ENCODE results near the gene TBXAS1. TPM values are rescaled to one million over a fixed set of nuclear protein-coding genes. Genes with fewer than 3 reads are reported as not detected.

The TBXAS1 gene
- polyA plus RNA-seq, 2 of the 4 experiments (the other 2 are of a cell fraction): 8.8 to 11.6 TPM

- ChIA-PET POLR2A (no interaction called here), CTCF (interaction anchor here (2.6 kb wide), 1 partner anchor 9 kb away, joined by 6 read pairs; no protein-coding TSS in a partner anchor)
- H3K4me2 ChIP-seq: no peak overlapping the region
- H3K27ac ChIP-seq: no peak overlapping the region
- 60% methylated on average over 2 of the region's 2 CpGs for WGBS (ENCODE audit: missing lambda C conversion rate)
- ATAC-seq (no peak), FAIRE-seq (no peak), DNase-seq (ENCODE audit: low read depth in 1 of 2, low spot score in 1 of 2) (no peak)
- H3K4me1 ChIP-seq: peaks cover 21% of the 10 kb centered on the region
- H3K4me3 ChIP-seq: no peak overlapping the region
- no peak for TF ChIP-seq JUNB (IDR thresholded peaks at IDR 0.05)
- no peak for TF ChIP-seq NPAS2 (CRISPR knock-in tag; IDR thresholded peaks at IDR 0.05; ENCODE audit: borderline replicate concordance)
- TF ChIP-seq SREBF2 (IDR thresholded peaks at IDR 0.05): no peak
- no peak for TF ChIP-seq RCOR1 (IDR thresholded peaks at IDR 0.05; ENCODE audit: low read depth, low read length)
- TF ChIP-seq BCL3 (IDR thresholded peaks at IDR 0.05): no peak
- no peak for TF ChIP-seq ZC3H11A (IDR thresholded peaks at IDR 0.05)
- no peak for TF ChIP-seq EHMT2 (IDR thresholded peaks at IDR 0.05; ENCODE audit: low read depth)
- TF ChIP-seq FOSL2 (IDR thresholded peaks at IDR 0.05): no peak
- TF ChIP-seq FOSL2 (CRISPR knock-in tag; IDR thresholded peaks at IDR 0.05): no peak
- TF ChIP-seq TFCP2L1 (CRISPR knock-in tag; IDR thresholded peaks at IDR 0.05): no peak
- no peak for TF ChIP-seq EP300 (IDR thresholded peaks at IDR 0.05)
- TF ChIP-seq CBX8 (IDR thresholded peaks at IDR 0.05): no peak
- no peak for TF ChIP-seq ZSCAN20 (CRISPR knock-in tag; IDR thresholded peaks at IDR 0.05)
- no peak for TF ChIP-seq REST (IDR thresholded peaks at IDR 0.05)
- TF ChIP-seq GATA3 (IDR thresholded peaks at IDR 0.05; ENCODE audit: borderline replicate concordance): no peak
- no peak for TF ChIP-seq POLR2A (IDR thresholded peaks at IDR 0.05; ENCODE audit: low read length)
- no peak for TF ChIP-seq KDM5A (IDR thresholded peaks at IDR 0.05)
- TF ChIP-seq NR3C1 (IDR thresholded peaks at IDR 0.05): no peak
- H3K9me3 ChIP-seq: peaks cover 11% of the 10 kb centered on the region; the same call in 1 of the 3 replicates
Measured at GRCh38 chr7:139946533-139946932, 117.5 kb downstream of the TBXAS1 start.

- DNase-seq (ENCODE audit: low read depth in 1 of 2, low spot score in 1 of 2) (no peak), FAIRE-seq (no peak), ATAC-seq (no peak)
- Histone ChIP-seq H3K4me2 (no peak overlapping the region), H3K27ac (no peak overlapping the region), H3K4me3 (no peak overlapping the region), H3K4me1 (peaks cover 21% of the 10 kb centered on the region), H3K9me3 (peaks cover 11% of the 10 kb centered on the region; the same call in 1 of the 3 replicates)
- POLR2A ChIA-PET: no interaction called here
- TF ChIP-seq GATA3 (IDR thresholded peaks at IDR 0.05; ENCODE audit: borderline replicate concordance): no peak
- no peak for TF ChIP-seq RNF2 (IDR thresholded peaks at IDR 0.05; ENCODE audit: borderline replicate concordance, low read depth)
- no peak for TF ChIP-seq PHF8 (IDR thresholded peaks at IDR 0.05; ENCODE audit: borderline replicate concordance, low read depth)
- no peak for TF ChIP-seq RCOR1 (IDR thresholded peaks at IDR 0.05; ENCODE audit: low read depth, low read length)
- no peak for TF ChIP-seq PBX3 (IDR thresholded peaks at IDR 0.05)
- WGBS (ENCODE audit: missing lambda C conversion rate): 67% methylated on average over 3 of the region's 3 CpGs
- CTCF ChIA-PET: interaction anchor here (0.7 to 2.6 kb wide), 4 partner anchors 10 to 55 kb away, joined by 3 to 6 read pairs (median 3); no protein-coding TSS in a partner anchor
Measured at GRCh38 chr7:139947021-139947420, 118.0 kb downstream of the TBXAS1 start.
